HG02678 (cell line): Measurements from ENCODE around the gene AFAP1.

Source experiments
- ATAC-seq: cut with Tn5 transposase; IDR thresholded peaks from one replicate; pipeline ENCODE4 v1.9.1; 2021; ENCODE audit warnings: mild to moderate bottlenecking, moderate library complexity; ENCODE audit not compliant: unreplicated experiment

AFAP1 gene

DNA sequence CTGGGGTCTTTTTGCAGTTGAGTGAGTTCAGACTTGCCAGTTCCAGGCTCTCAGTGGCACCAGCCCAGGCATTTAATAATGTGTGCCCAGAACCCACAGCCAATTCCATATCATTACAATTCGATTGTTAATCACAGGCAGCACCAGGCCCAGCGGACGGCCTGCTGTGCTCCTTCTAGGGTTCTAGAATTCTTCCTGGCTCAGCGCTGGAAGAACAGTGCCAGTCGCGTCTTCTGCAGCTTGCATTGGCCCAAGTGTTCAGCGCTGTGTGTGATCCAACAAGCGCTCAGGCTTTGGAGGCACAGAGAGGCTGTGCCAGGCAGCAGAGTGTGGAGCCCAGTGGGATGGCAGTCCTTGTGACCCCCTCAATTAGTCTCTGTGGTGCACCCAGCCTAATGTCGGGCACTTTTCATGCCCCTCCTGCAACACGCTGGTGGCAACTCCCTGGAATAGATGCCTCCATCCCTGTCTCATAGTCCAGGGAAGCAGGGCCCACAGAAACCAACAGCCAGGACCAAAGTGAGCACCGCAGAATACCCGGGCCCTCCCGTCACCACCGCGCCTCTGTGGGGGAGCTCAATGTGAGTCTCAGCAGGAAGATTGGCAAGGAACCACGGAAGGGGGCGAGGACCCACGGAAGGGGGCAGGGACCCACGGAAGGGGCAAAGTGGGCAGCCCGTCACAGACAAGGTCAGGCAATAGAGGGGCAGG, 193.2 kb downstream of the AFAP1 start:
- ATAC-seq: no peak

- ATAC-seq: no peak
Observed at GRCh38 chr4:7745301-7745885, 194.3 kb downstream of the AFAP1 start.

DNA sequence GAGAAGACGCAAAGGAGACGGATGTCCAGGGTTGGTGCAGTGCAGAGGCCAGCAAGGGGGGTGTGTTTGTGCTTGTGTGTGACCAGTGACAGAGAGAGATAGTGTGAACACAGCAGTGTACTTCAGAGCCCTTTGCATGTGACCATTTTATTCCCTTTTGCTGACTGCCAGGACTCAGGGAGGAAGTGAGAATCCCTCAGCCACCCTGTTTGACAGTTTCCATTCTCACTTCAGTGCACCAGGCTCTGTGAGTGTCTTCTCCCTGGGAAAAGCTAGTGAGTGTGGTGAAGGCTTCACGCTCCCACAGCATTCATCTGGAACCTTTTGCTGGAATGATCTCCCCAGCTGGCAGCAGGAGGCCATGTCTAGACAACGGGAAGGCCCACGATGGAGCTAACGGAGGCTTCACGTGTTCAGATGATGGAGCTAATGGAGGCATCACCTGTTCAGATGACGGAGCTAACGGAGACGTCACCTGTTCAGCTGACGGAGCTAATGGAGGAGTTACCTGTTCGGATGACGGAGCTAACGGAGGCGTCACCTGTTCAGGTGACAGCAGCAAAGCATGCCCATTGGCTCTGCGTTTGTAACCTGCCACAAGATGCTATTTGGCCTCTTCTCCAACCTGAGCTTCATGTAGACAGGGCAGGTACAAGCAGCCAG, 195.4 kb downstream of the AFAP1 start:
- no peak for ATAC-seq

DNA sequence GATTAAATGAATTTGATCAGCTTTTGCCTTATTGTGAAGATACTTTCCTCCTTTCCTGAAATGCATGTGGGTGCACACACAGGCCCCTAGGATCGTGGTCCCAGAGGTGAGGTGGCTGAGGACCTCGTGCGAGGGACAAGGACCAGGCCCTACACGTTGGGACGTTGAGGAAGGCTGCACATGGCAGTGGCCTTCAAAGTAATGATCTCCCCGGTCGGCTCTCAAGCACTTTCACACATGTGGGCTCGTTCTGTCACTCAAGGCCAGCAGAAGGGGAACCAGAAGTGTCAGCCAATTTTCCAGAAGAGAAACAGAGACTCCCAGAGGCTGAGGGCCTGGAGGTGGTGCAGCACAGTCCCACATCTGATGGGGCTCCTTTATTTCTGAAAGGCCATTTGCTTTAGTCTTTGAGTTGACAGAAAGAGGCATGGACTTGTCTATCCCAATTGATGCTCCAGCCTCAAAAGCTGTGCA, 196.8 kb downstream of the AFAP1 start:
- ATAC-seq: no peak

DNA sequence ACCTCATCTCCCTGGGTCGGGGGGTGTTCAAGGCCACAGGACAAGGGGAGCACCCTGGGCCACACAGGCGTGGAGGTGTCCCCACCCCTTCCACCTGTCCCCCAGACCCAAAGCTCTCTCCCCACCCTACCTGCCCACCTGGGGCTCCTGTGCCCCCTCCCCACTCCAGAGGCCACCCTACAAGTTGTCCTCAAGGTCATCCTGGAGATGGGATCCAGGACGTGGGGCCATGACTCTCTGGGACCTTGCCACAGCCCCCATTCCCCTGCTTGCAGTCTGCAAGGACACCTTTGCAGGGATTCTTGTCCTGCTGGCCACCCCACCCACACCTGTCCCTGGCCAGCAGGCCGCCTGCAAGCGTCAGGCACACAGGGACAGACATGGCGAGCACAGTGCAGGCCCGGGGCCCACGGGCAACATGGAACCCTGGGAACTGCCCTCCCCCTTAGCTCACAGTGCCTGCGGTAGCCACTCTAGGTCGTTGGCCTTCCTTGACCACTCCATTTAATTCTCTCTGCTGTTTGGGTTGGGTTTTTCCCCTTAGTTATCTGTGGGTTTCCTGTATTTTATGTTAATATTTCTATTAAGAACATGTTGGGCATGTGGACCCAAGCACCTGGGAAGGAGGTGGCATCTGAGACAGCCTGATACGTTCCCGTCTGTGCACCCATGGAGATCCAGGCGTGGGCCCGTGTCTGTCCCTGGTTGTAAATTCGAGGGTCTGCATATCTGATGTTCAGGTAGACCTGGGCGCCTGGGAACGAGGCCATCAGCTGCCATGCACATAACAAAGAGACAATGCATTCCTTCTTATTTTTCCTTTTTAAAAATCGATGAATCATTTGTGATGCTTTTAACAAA, 197.5 kb downstream of the AFAP1 start:
- no peak for ATAC-seq

DNA sequence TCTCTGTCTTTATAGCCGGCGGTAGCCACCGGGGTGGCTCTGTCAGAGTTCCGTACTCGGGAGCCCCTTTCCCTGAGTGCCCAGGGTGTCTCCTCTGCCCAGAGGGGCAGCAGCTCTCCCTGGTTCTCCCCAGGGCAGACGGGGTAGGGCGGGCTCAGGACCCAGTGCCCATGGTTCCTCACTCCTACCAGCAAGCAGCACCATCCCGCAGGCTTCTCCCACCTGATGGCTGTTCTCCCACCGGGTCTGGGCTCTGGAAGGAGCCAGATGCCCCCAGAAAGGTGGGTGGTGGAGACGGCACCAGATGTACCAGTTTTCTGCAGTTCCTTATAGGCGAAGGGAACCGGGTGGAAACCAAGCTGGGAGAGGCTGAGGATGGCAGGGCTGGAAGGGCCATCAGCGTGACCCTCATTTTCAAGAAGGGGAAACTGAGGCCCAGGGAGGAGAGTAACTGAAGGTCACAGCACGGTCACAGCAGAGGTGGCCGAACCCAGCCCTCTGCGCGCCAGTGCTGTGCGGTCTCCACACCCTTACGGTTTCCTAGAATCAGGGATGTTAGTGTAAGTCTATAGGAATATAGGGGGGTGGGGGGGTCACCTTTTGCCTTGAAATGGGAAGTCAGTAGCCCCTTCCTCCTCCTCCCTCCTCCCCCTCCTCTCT, 198.7 kb downstream of the AFAP1 start:
- ATAC-seq: no peak

GRCh38 chr4:7739918-7740865, 199.5 kb downstream of the AFAP1 start:
- no peak for ATAC-seq

- ATAC-seq: no peak
Observed at GRCh38 chr4:7739077-7739917, 200.4 kb downstream of the AFAP1 start.

DNA sequence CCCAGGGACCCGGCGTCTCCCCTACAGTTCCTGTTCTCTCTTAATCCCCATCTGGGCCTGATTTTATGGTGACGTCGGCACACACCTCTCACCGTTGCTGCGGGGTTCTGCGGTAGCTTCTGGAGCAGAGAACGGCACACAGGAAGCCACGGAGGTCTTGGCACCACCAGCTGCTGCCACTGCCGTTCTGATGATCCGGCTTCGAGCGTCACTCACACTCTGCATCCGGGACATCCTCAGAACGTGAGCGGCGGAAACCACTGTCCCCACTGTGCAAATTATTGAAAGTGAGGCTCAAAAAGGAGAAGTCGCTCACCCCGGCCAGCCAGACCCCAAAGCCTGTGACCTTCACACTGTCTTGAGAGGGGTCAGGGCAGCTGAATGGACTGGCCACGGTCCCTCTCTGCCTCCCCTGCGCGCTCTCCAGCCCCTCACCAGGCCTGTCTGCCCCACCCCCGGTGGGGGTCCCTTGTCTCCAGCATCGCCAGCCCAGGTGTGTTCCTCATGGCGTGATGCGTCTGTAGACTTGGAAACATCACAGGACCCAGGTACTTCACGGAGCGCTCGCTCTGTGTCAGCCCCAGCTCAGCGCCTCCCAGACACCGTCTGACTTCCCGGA, 201.1 kb downstream of the AFAP1 start:
- ATAC-seq: no peak

DNA sequence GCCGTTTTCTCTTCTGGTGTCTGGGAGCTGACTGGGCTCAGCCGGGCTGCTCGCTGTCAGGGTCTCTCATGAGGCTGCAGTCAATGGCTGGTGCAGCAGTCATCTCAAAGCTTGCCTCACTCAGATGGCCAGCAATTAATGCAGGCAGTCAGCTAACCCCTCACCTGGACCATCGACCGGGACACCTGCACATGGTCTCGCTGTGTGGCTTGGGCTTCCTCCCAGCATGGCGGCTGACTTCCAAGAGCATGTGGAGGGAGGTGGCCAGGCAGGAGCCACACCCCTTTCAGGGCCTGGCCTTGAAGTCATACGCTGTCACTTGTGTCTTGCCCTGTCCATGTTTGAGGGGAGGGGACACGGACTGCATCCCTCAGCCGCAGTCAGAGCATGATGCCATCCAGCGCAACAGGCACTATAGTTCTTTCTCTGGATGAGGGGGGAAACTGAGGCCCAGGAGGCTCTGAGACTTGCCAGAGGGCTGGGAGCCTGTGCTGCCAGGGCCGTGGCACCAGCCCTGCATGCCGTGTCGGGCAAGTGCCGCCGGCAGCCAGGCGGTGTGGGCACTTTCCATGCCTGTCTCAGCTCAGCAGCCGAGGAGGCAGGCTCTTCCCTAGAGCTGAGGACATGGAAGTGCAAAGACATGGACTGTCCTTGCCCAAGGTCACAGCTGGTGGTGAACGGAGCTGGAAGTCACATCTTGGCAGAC, 201.8 kb downstream of the AFAP1 start:
- no peak for ATAC-seq

GRCh38 chr4:7737268-7737645, 202.4 kb downstream of the AFAP1 start:
- ATAC-seq: no peak

DNA sequence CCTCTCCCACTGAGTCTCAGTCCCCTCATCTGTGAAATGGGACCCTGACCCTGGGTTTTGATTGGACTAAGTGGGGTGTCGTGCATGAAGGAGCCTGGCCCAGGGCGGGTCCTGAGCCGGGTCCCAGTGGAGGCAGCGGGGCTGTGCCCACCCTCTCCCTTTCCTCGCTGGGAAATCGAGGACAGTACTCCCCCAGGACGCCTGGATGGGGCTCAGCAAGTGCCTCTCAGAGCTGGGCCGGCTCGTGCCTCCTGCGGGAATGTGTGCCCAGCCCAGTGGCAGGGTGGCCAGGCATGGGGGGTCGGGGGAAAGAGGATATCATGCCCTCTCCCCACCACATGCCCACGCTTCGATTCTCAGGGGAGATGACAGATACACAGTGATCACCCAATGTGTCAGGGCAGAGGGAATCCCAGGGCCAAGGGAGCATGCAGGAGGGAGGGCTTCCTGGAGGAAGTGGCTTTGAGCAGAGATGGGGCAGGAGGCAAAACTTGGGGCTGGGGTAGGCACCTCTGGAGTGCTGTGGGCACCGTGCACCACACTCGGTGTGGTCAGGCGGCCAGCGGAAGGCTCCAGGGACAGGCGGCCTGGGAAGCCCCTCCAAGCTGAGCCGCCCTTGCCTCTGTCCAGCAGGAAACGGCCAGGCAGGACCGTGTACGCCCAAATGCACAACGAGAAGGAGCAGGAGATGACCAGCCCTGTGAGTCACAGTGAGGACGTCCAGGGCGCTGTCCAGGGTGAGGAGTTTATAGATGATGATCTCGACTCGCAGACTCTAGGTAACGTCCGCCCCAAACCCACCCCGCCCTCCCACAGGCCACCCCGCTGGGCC, 203.0 kb downstream of the AFAP1 start:
- ATAC-seq: no peak

GRCh38 chr4:7735961-7736360, 203.7 kb downstream of the AFAP1 start:
- no peak for ATAC-seq

DNA sequence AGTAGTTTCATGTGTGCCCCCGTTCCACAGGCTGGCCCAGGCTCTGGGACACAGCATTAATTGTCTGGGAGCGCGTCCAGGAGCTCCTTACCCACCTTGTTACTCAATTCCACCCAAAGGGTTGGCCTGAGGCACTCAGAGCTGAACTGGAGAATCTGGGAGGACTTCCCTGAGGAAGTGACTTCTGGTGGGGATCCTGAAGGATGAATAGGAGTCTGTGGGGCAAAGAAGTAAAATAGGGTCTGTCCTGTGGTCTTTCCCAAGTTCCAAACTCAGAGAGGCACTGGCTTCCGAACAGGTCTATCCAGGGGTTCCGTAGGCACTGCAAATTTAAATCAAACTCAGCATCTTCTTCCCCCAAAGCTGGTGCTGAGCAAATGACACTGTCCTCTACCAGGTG, 204.3 kb downstream of the AFAP1 start:
- ATAC-seq: no peak

GRCh38 chr4:7734651-7735260, 204.9 kb downstream of the AFAP1 start:
- ATAC-seq: no peak
